Sigmoid colon (tissue), 4 donors: Measurements from ENCODE around the gene ADAMTS8.

Source experiments
- CTCF ChIP-seq, 4 experiments: fragments of 450-650 bp in 3 of 4; fragments of 200-600 bp in 1 of 4; IDR thresholded peaks; one replicate each; pipeline ENCODE4 v1.5.1; 2016 to 2019; ENCODE audit warnings: antibody characterized with exemption in 4 of 4, mild to moderate bottlenecking in 3 of 4, moderate library complexity in 2 of 4
- POLR2A ChIP-seq, 2 donors: fragments of 450-650 bp; IDR thresholded peaks; one replicate each; pipeline ENCODE4 v1.6.1; 2016; ENCODE audit warnings: antibody characterized with exemption in 2 of 2, mild to moderate bottlenecking in 2 of 2, moderate library complexity in 2 of 2
- POLR2AphosphoS5 ChIP-seq, 4 donors: sonication (generic); formaldehyde crosslinking; IDR thresholded peaks; one replicate each; pipeline ENCODE4 v1.6.1; 2017; ENCODE audit warnings: antibody characterized with exemption in 4 of 4

- TF ChIP-seq POLR2AphosphoS5 (IDR thresholded peaks at IDR 0.05) = no peak
- TF ChIP-seq CTCF (IDR thresholded peaks at IDR 0.05) = no peak
- no peak for TF ChIP-seq POLR2A (IDR thresholded peaks at IDR 0.05)
Observed at GRCh38 chr11:130416530-130416882, 11.9 kb downstream of the ADAMTS8 start.
